HG02943 (cell line): ENCODE data around the gene SPTLC1.
"Not testable (repeated sequence)": the region's sequence is repeated elsewhere in the genome, so short reads cannot be mapped to it uniquely, and the experiment has no call there.

Experiments
- ATAC-seq: cut with Tn5 transposase; IDR thresholded peaks from one replicate; pipeline ENCODE4 v1.9.1; 2021; ENCODE audit warnings: mild to moderate bottlenecking, low read depth, moderate library complexity; ENCODE audit not compliant: unreplicated experiment

The SPTLC1 gene

GRCh38 chr9:92141144-92142129, 26.2 kb upstream of the SPTLC1 start:
- ATAC-seq, result no peak

GRCh38 chr9:92140754-92141143, 25.5 kb upstream of the SPTLC1 start:
- ATAC-seq, result no peak

GRCh38 chr9:92140074-92140753, 25.0 kb upstream of the SPTLC1 start:
- no peak for ATAC-seq

- not testable (repeated sequence) for ATAC-seq
Measured at GRCh38 chr9:92138960-92139540, 23.8 kb upstream of the SPTLC1 start.

GRCh38 chr9:92138157-92138959, 23.1 kb upstream of the SPTLC1 start:
- no peak for ATAC-seq

- no peak for ATAC-seq
Measured at GRCh38 chr9:92136184-92136858, 21.1 kb upstream of the SPTLC1 start.

- no peak for ATAC-seq
Measured at GRCh38 chr9:92135576-92135975, 20.4 kb upstream of the SPTLC1 start.

GRCh38 chr9:92133949-92134604, 18.9 kb upstream of the SPTLC1 start:
- ATAC-seq, result peak; percentile 63

GRCh38 chr9:92132913-92133312, 17.7 kb upstream of the SPTLC1 start:
- not testable (repeated sequence) for ATAC-seq

GRCh38 chr9:92132501-92132900, 17.3 kb upstream of the SPTLC1 start:
- no peak for ATAC-seq

- no peak for ATAC-seq
Measured at GRCh38 chr9:92122800-92123199, 7.6 kb upstream of the SPTLC1 start.

GRCh38 chr9:92122061-92122460, 6.8 kb upstream of the SPTLC1 start:
- no peak for ATAC-seq

- ATAC-seq, result no peak
Measured at GRCh38 chr9:92121265-92121664, 6.1 kb upstream of the SPTLC1 start.

- ATAC-seq, result no peak
Measured at GRCh38 chr9:92120138-92120537, 4.9 kb upstream of the SPTLC1 start.

GRCh38 chr9:92119586-92119985, 4.4 kb upstream of the SPTLC1 start:
- no peak for ATAC-seq

- no peak for ATAC-seq
Measured at GRCh38 chr9:92108122-92108521, 7.1 kb downstream of the SPTLC1 start.

GRCh38 chr9:92105446-92106225, 9.6 kb downstream of the SPTLC1 start:
- not testable (repeated sequence) for ATAC-seq

- not testable (repeated sequence) for ATAC-seq
Measured at GRCh38 chr9:92103601-92104000, 11.6 kb downstream of the SPTLC1 start.
